Hepatocyte (in vitro differentiated cells): ENCODE data around the gene AP2M1.
A peak's percentile ranks its signal among the peaks of the same experiment; 100 is the strongest.

Experiments
- EZH2 ChIP-seq: fragments of 200-600 bp; sonication (generic); IDR thresholded peaks from 2 replicates; pipeline ENCODE4 v1.6.1; 2016; ENCODE audit warnings: antibody characterized with exemption, mild to moderate bottlenecking, borderline replicate concordance
- EZH2phosphoT487 ChIP-seq: fragments of 200-600 bp; sonication (generic); IDR thresholded peaks from one replicate; pipeline ENCODE4 v1.6.1; 2018; ENCODE audit warnings: antibody characterized with exemption, mild to moderate bottlenecking, low read depth, moderate library complexity; ENCODE audit not compliant: unreplicated experiment, severe bottlenecking
- TF ChIP-seq, protein P1 (sequence below): fragments of 200-600 bp; sonication (generic); IDR thresholded peaks from 2 replicates; pipeline ENCODE4 v1.5.1; 2016; ENCODE audit warnings: antibody characterized with exemption, mild to moderate bottlenecking; ENCODE audit not compliant: poor library complexity

DNA sequence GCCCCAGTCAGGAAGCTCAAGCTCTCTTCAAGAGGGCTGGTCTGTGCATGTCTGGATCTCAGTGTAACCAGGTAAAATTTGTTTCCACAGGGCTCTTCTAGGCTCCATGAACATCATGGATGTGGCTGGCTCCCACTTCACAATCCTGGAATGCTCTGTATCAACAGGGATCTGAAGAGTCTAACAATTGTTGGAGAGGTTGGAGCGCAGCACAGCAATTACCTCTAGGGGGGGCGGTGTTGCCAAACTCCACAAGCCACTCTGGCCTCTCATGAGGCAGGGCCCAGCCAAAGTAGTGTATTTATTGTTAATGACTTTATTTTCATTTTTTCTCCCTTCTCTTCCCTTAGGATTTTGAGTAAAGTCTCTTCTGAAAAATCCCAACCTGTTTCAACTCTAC, 45.6 kb upstream of the AP2M1 start:
- TF ChIP-seq, protein P1, sequence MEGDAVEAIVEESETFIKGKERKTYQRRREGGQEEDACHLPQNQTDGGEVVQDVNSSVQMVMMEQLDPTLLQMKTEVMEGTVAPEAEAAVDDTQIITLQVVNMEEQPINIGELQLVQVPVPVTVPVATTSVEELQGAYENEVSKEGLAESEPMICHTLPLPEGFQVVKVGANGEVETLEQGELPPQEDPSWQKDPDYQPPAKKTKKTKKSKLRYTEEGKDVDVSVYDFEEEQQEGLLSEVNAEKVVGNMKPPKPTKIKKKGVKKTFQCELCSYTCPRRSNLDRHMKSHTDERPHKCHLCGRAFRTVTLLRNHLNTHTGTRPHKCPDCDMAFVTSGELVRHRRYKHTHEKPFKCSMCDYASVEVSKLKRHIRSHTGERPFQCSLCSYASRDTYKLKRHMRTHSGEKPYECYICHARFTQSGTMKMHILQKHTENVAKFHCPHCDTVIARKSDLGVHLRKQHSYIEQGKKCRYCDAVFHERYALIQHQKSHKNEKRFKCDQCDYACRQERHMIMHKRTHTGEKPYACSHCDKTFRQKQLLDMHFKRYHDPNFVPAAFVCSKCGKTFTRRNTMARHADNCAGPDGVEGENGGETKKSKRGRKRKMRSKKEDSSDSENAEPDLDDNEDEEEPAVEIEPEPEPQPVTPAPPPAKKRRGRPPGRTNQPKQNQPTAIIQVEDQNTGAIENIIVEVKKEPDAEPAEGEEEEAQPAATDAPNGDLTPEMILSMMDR = peak; percentile 16
- TF ChIP-seq EZH2 (no peak), EZH2phosphoT487 (no peak)
